Stimulated activated CD4-positive, alpha-beta T cell treated with anti-CD3 and anti-CD28 coated beads, Interleukin-15, amount 100 ng/mL, for 48 hours (primary cell): ENCODE results near the gene KLF2.

Source experiments
- DNase-seq, 2 donors: peaks; one replicate each; pipeline ENCODE4 v3.0.0-alpha.2; 2020; ENCODE audit warnings: low read depth in 2 of 2

KLF2 gene

DNA sequence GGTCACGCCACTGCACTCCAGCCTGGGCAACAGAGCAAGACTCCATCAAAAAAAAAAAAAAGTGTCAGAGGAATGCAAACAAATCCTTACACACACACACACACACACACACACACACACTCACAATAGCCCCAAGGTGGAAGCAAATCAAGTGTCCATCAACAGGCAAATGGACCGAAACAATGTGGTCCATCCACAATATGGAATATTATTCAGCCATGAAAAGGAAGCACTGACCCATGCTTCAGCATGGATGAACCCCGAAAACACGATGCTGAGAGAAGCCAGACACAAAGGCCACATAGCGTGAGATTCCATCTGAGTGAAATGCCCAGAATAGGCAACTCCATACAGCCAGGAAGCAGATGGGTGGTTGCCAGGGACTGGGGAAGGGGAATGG lies 16.5 kb upstream of the KLF2 start:
- no peak for DNase-seq

DNA sequence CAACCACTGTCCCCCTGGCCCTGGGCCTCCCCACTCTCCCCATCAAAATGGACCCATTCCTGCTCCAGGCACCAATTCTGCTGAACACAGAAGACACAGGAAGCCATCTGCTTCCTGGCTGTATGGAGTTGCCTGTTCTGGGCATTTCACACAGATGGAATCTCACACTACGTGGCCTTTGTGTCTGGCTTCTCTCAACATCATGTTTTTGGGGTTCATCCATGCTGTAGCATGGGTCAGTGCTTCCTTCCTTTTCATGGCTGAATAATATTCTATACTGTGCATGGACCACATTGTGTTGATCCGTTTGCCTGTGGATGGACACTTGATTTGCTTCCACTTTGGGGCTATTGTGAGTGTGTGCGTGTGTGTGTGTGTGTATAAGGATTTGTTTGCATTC lies 15.0 kb upstream of the KLF2 start:
- DNase-seq: no peak

GRCh38 chr19:16315825-16316505 lies 8.7 kb upstream of the KLF2 start:
- no peak for DNase-seq

GRCh38 chr19:16316506-16316882 lies 8.1 kb upstream of the KLF2 start:
- DNase-seq: no peak

GRCh38 chr19:16319481-16319880 lies 5.1 kb upstream of the KLF2 start:
- DNase-seq: no peak

DNA sequence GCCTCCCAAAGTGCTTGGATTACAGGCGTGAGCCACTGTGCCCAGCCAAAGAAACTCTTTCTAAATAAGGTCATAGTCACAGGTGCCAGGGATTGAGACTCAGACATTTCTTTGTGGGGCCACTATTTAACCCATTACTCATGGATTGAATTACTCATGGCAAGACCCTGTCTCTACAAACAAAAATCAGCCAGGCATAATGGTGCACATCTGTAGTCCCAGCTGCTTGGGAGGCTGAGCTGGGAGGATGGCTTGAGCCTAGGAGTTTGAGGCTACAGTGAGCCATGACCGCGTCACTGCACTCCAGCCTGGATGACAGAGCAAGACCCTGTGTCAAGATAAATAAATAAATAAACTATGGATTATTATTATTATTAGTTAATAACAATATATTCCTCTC lies 3.6 kb upstream of the KLF2 start:
- no peak for DNase-seq

- no peak for DNase-seq
Measured at GRCh38 chr19:16325161-16325527, 518 bp downstream of the KLF2 start.

DNA sequence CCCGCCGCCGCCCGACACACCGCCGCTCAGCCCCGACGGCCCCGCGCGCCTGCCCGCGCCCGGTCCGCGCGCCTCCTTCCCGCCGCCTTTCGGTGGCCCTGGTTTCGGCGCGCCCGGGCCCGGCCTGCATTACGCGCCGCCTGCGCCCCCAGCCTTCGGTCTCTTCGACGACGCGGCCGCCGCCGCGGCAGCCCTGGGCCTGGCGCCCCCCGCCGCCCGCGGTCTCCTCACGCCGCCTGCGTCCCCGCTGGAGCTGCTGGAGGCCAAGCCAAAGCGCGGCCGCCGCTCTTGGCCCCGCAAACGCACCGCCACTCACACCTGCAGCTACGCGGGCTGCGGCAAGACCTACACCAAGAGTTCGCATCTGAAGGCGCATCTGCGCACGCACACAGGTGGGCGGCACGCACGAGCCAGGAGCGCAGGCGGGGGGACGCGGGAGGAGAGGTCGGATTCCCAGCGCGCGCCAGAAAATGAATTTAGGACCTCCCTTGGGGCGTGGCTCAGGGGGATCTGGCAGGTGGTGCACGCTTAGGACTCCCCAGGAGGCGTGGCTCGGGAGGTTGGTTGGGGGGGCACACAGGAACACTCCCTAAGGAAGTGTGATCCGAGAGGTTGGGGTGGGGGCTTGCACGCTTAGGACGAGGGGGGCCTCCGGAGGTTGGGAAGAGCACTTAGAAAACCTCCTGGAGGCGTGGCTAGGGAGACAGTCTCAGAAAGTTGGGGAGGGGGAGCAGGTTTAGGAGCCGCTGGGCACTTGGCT lies 1.2 kb downstream of the KLF2 start:
- DNase-seq: no peak

DNA sequence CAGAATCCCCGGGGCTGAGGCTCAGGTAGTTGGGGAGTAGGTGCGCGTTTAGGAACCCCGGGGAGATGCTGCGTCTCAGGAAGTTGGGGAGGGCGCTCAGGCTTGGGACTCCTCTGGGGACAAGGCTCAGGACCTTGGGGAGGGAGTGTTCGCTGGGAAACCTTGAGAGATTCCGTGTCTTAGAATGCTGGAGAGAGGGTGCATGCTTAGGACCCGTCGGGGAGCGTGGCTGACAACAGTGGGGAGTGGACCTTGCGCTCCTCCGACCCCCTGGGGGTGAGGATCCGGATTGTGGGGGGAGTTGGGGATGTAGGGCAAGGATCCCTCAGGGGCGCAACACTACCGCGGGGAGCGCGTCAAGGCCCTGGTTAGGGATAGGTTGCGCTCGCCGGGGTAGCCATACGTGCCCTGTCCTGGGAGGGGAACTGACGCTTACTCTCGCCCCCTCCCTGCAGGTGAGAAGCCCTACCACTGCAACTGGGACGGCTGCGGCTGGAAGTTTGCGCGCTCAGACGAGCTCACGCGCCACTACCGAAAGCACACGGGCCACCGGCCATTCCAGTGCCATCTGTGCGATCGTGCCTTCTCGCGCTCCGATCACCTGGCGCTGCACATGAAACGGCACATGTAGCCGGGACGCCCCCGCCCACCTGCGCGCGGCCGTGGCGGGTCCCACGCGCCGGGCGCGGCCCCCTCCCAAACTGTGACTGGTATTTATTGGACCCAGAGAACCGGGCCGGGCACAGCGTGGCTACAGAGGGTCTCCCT lies 2.0 kb downstream of the KLF2 start:
- no peak for DNase-seq

DNA sequence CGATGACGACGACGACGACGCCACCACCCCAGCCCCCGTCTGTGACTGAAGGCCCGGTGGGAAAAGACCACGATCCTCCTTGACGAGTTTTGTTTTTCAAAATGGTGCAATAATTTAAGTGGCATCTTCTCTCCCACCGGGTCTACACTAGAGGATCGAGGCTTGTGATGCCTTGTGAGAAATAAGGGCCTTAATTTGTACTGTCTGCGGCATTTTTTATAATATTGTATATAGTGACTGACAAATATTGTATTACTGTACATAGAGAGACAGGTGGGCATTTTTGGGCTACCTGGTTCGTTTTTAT lies 2.5 kb downstream of the KLF2 start:
- no peak for DNase-seq

- no peak for DNase-seq
Measured at GRCh38 chr19:16327501-16327900, 2.9 kb downstream of the KLF2 start.

DNA sequence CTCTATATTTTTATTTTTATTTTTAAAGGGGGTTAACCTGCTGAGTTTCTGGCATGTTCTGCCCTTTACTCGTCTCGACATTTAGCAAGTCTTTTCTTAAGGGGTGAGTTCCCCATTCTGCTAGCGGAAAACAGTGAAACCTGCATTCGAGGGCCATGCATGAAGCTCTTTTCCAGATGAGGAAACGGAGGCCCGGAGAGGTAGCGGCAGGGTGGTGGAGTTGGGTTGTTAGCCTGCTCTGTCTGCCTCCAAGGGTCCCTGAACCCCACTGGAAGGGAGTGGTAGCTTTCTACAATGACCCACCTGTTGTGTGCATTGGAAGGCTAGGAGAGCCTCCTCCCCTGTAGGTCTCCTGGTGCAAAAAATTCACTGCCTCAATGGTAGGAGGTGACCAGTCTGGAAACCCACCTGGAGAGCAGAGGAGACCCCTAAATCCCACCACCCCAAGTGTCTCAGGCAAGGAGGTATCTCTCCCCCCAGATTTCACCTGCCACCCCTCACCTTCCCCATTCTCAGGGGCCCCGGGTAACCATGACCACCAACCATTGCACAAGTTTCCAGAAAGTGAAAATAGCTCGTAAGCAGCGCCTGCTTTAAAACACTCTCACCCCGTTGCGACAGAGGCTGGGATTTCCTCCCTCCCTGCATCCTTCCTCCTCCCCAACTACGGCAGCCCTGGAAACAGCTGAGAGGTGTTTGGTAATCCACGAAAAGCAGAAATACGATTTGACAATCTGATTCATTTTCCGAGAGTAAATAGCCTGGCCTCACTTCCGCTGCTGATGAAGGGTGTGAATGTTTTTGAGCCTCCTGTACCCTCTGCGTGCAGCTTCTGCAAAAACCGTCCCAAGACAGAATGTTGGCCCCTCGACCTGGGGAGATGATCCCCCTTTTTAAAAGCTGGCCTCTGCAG lies 3.5 kb downstream of the KLF2 start:
- DNase-seq: peak in 1 of 2 donors; percentile 34

GRCh38 chr19:16328824-16329482 lies 4.3 kb downstream of the KLF2 start:
- no peak for DNase-seq

GRCh38 chr19:16330368-16330801 lies 5.8 kb downstream of the KLF2 start:
- peak; percentile 94 for DNase-seq

DNA sequence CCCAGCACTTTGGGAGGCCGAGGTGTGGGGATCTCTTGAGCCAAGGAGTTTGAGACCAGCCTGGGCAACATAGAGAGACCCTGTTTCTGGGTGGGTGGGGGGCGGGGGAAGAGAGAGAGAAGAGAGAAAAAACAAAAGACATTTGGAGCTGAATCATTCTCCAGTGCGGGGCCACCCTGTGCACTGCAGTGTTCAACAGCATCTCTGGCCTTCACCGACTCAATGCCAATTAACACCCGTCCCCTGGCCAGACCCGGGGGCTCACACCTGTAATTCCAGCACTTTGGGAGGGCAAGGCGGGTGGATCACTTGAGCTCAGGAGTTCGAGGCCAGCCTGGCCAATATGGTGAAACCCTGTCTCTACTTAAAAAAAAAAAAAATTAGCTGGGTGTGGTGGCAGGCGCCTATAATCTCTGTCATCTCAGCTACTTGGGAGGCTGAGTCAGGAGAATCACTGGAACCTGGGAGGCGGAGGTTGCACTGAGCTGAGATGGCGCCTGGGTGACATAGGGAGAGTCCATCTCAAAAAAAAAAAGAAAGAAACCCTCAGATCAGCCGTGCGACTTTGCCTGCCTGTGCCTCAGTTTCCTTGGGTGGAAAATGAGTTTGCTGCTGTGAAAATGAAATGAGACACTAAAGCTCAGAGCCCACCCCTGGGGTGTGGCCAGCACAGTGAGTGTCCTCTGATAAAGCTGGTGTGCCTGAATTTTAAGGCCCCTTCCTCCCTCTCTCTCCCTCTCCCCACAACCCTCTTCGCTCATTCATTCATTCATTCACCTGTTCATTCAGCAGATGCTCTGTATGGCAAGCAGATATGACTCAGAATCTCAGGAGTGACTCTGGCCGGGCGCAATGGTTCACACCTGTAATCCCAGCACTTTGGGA lies 6.4 kb downstream of the KLF2 start:
- DNase-seq: no peak

- DNase-seq: no peak
Measured at GRCh38 chr19:16333001-16333586, 8.5 kb downstream of the KLF2 start.

DNA sequence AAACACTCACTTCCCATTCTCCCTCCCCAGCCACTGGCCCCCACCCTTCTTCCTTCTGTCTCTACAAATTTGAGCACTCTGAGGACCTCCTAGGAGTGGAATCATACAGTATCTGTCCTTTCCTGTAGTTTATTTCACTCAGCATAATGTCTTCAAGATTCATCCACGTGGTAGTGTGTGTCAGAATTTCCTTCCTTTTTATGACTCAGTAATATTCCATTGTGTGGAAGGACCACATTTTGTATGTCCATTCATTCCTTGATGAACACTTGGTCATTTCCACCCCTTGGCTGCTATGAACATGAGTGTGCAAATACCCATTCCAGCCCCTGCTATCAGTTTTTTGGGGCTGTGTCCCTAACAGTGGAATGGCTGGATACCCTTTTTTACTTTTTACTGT lies 9.8 kb downstream of the KLF2 start:
- no peak for DNase-seq

- no peak for DNase-seq
Measured at GRCh38 chr19:16335226-16335625, 10.6 kb downstream of the KLF2 start.

- DNase-seq: no peak
Measured at GRCh38 chr19:16336571-16336970, 11.9 kb downstream of the KLF2 start.
